HG03442 (cell line): ENCODE results near the gene CIDEB.

Experiments used
- ATAC-seq: cut with Tn5 transposase; IDR thresholded peaks from one replicate; pipeline ENCODE4 v1.9.1; 2021; ENCODE audit warnings: mild to moderate bottlenecking, moderate library complexity; ENCODE audit not compliant: unreplicated experiment

Gene CIDEB

GRCh38 chr14:24270537-24271133, 37.1 kb downstream of the CIDEB start:
- no peak for ATAC-seq

GRCh38 chr14:24269910-24270536, 37.8 kb downstream of the CIDEB start:
- no peak for ATAC-seq

GRCh38 chr14:24269368-24269767, 38.4 kb downstream of the CIDEB start:
- no peak for ATAC-seq

GRCh38 chr14:24268225-24268624, 39.6 kb downstream of the CIDEB start:
- ATAC-seq, result no peak

GRCh38 chr14:24267516-24267915, 40.3 kb downstream of the CIDEB start:
- no peak for ATAC-seq

- ATAC-seq, result no peak
Measured at GRCh38 chr14:24266344-24267244, 41.2 kb downstream of the CIDEB start.

GRCh38 chr14:24264298-24264697, 43.5 kb downstream of the CIDEB start:
- no peak for ATAC-seq

GRCh38 chr14:24263848-24264247, 43.9 kb downstream of the CIDEB start:
- ATAC-seq, result no peak

- no peak for ATAC-seq
Measured at GRCh38 chr14:24262821-24263733, 44.7 kb downstream of the CIDEB start, which contains the start of gene TGM1. Gene TGM1 (minus strand): TSS chr14:24263177. CDS start chr14:24262352, 825 bp downstream.

- ATAC-seq, result no peak
Measured at GRCh38 chr14:24261969-24262327, 45.8 kb downstream of the CIDEB start.

GRCh38 chr14:24261256-24261968, 46.4 kb downstream of the CIDEB start:
- no peak for ATAC-seq

GRCh38 chr14:24260780-24261157, 47.0 kb downstream of the CIDEB start:
- no peak for ATAC-seq

- no peak for ATAC-seq
Measured at GRCh38 chr14:24260026-24260779, 47.6 kb downstream of the CIDEB start.

GRCh38 chr14:24259282-24260025, 48.3 kb downstream of the CIDEB start:
- no peak for ATAC-seq

GRCh38 chr14:24258548-24259265, 49.1 kb downstream of the CIDEB start:
- no peak for ATAC-seq

- ATAC-seq, result no peak
Measured at GRCh38 chr14:24258119-24258518, 49.7 kb downstream of the CIDEB start.

GRCh38 chr14:24256960-24257359, 50.8 kb downstream of the CIDEB start:
- ATAC-seq, result no peak
